K562 (cell line): ENCODE results near the gene CYP4F11. TPM values are rescaled to one million over a fixed set of nuclear protein-coding genes. Genes with fewer than 3 reads are reported as not detected.
"Not testable (repeated sequence)": the region's sequence is repeated elsewhere in the genome, so short reads cannot be mapped to it uniquely, and the experiment has no call there.

Experiments used
- ATAC-seq: fragments of 200-7000 bp; cut with Tn5 transposase; 3 replicates; pipeline ENCODE4 v1.9.1; 2020; ENCODE audit warnings: moderate library complexity
- BruUV-seq: library from RNA; stranded (reverse); fragments of 400-500 nt; replicated peaks from 2 replicates; lab custom pipeline; 2021; lab: Mats Ljungman, UMichigan
- CTCF ChIA-PET: fragments of 300-600 bp; formaldehyde crosslinking; extraction: SDS; loops from one replicate; lab custom pipeline; 2021; ENCODE audit warnings: low intra/inter-chr PET ratio; lab: Yijun Ruan, JAX
- POLR2A ChIA-PET: fragments of 300-600, 350-650 bp; sonication (Branson Sonifier 250); formaldehyde crosslinking; extraction: SDS; loops from one replicate; lab custom pipeline; 2021; ENCODE audit warnings: antibody characterized with exemption, inconsistent platforms; lab: Yijun Ruan, JAX
- DNase-seq, 4 experiments: peaks; one replicate each; pipeline versions ENCODE4 v3.0.0 to v3.0.0-alpha.2; 2011 to 2018; ENCODE audit warnings: low spot score in 3 of 4, mixed read lengths in 3 of 4; ENCODE audit errors: extremely low read depth in 1 of 4
- FAIRE-seq: peaks from 2 replicates; lab custom pipeline; 2011; peaks lifted over from hg19 to GRCh38; lab: Jason Lieb, UNC
- H2AFZ ChIP-seq: 2 replicates; pipeline ENCODE4 v1.6.0; 2011; ENCODE audit warnings: low read depth, low read length, control low read depth, inconsistent platforms
- H3K27ac ChIP-seq: fragments of 200-600 bp; 3 replicates; pipeline ENCODE4 v1.8.0; 2011; ENCODE audit warnings: low read depth, mild to moderate bottlenecking, control low read depth, inconsistent platforms, low read length, moderate library complexity, mixed read lengths; ENCODE audit errors: extremely low read depth
- H3K27me3 ChIP-seq, 2 experiments: fragments of 300-600 bp in 1 of 2; 2 replicates in 1 of 2; 3 replicates in 1 of 2; pipeline versions ENCODE4 v1.6.0 to v1.8.0; 2011; ENCODE audit warnings: inconsistent platforms in 2 of 2, low read length in 2 of 2, mild to moderate bottlenecking in 1 of 2, mixed read lengths in 1 of 2, moderate library complexity in 1 of 2; ENCODE audit not compliant: control insufficient read depth in 2 of 2, insufficient read depth in 2 of 2
- H3K36me3 ChIP-seq: fragments of 300-600 bp; 3 replicates; pipeline ENCODE4 v1.8.0; 2011; ENCODE audit warnings: mild to moderate bottlenecking, low read length, inconsistent platforms; ENCODE audit not compliant: control insufficient read depth, insufficient read depth
- H3K4me1 ChIP-seq, 2 experiments: fragments of 200-600 bp in 1 of 2; replicated peaks in 1 of 2; 2 replicates in 1 of 2; 3 replicates in 1 of 2; pipeline versions ENCODE4 v1.5.1 to v1.8.0; 2011; ENCODE audit warnings: inconsistent platforms in 2 of 2, low read length in 2 of 2, mild to moderate bottlenecking in 1 of 2, mixed read lengths in 1 of 2, moderate library complexity in 1 of 2; ENCODE audit not compliant: control insufficient read depth in 2 of 2, insufficient read depth in 2 of 2
- H3K4me2 ChIP-seq: 2 replicates; pipeline ENCODE4 v1.6.1; 2011; ENCODE audit warnings: low read length, control low read depth, inconsistent platforms, mixed read lengths; ENCODE audit not compliant: insufficient read depth
- H3K4me3 ChIP-seq: fragments of 200-600 bp; sonication (generic), shearing (Covaris generic); 2 replicates; pipeline ENCODE4 v1.5.1; 2016; ENCODE audit warnings: control low read depth, inconsistent platforms
- H3K79me2 ChIP-seq: fragments of 200-600 bp; 3 replicates; pipeline ENCODE4 v1.8.0; 2011; ENCODE audit warnings: low read length, inconsistent platforms; ENCODE audit not compliant: control insufficient read depth, insufficient read depth
- H3K9ac ChIP-seq, 2 experiments: 2 replicates each; pipeline versions ENCODE4 v1.6.0 to v1.6.1; 2011; ENCODE audit warnings: low read depth in 2 of 2, low read length in 2 of 2, control low read depth in 1 of 2, inconsistent platforms in 1 of 2, mild to moderate bottlenecking in 1 of 2, mixed read lengths in 1 of 2; ENCODE audit not compliant: insufficient read depth in 1 of 2
- H3K9me1 ChIP-seq: one replicate; pipeline ENCODE4 v1.6.0; 2011; ENCODE audit warnings: inconsistent platforms, mild to moderate bottlenecking, low read length, moderate library complexity; ENCODE audit not compliant: control insufficient read depth, insufficient read depth
- H3K9me3 ChIP-seq: replicated peaks from 2 replicates; pipeline ENCODE4 v1.5.1; 2011; ENCODE audit warnings: low read depth, low read length, inconsistent platforms; ENCODE audit not compliant: control insufficient read depth, insufficient read depth
- H4K20me1 ChIP-seq: replicated peaks from 2 replicates; pipeline ENCODE4 v1.6.1; 2011; ENCODE audit warnings: low read length, inconsistent platforms, mixed read lengths; ENCODE audit not compliant: control insufficient read depth, insufficient read depth
- HSF4 ChIP-seq: fragments of 250-450 bp; sonication (Bioruptor Pico); IDR thresholded peaks from 2 replicates; pipeline ENCODE4 v2.1.2; 2022; ENCODE audit warnings: mild to moderate bottlenecking, moderate library complexity, borderline replicate concordance
- YBX1 ChIP-seq: fragments of 450-650 bp; IDR thresholded peaks from 2 replicates; pipeline ENCODE4 v1.7.1; 2016; ENCODE audit warnings: mild to moderate bottlenecking
- WGBS: fragments of 100-300 bp; shearing (Covaris generic); methylation state at CpG from one replicate; pipeline ENCODE4 v1.1.6; 2016; ENCODE audit warnings: low coverage, mixed read lengths; ENCODE audit not compliant: insufficient coverage; ENCODE audit errors: missing lambda C conversion rate; 5-methylcytosine and 5-hydroxymethylcytosine counted together
- in situ Hi-C: fragments of 300-500 bp; cut with MboI; formaldehyde crosslinking; loops from 4 replicates; pipeline ENCODE4 v1.15.0; 2018; ENCODE audit warnings: inconsistent platforms, mixed read lengths
- intact Hi-C: fragments of 100-400 bp; cut with micrococcal nuclease; formaldehyde crosslinking; loops from 2 replicates; pipeline ENCODE4 v1.14.2; 2022
- polyA plus RNA-seq, 8 experiments: library from polyadenylated mRNA; depleted of rRNA in 4 of 8; stranded (reverse) in 5 of 8; unstranded in 3 of 8; fragments of >200 nt; fragmentation: Nextera tagmentation in 2 of 8; fragmentation: Illumina TruSeq in 1 of 8; extraction: Ambion mirVana in 2 of 8; extraction: Trizol in 1 of 8; gene quantifications; 2 replicates each; pipeline versions ENCODE4 v1.2.1 to v1.2.3, GENCODE V29; 2011 to 2014; ENCODE audit warnings: inconsistent platforms in 1 of 8, missing spikeins in 1 of 8
- total RNA-seq, 7 experiments: library from RNA; depleted of rRNA in 6 of 7; stranded (reverse); fragments of >200 nt in 6 of 7; fragmentation: Illumina TruSeq in 2 of 7; extraction: Trizol in 2 of 7; gene quantifications; 2 replicates each; pipeline versions ENCODE4 v1.2.1 to v1.2.3, GENCODE V29; 2011 to 2021; ENCODE audit warnings: low replicate concordance in 1 of 7
- TF ChIP-seq, protein P1 (sequence below): fragments of 450-650 bp; IDR thresholded peaks from 2 replicates; pipeline ENCODE4 v1.6.1; 2016

CYP4F11 gene
- total and polyA plus RNA-seq, 9 of the 15 experiments (the other 6 are each of a cell fraction or from before 2014, with no cell fraction given) = 0.03 TPM; not detected in 8

DNA sequence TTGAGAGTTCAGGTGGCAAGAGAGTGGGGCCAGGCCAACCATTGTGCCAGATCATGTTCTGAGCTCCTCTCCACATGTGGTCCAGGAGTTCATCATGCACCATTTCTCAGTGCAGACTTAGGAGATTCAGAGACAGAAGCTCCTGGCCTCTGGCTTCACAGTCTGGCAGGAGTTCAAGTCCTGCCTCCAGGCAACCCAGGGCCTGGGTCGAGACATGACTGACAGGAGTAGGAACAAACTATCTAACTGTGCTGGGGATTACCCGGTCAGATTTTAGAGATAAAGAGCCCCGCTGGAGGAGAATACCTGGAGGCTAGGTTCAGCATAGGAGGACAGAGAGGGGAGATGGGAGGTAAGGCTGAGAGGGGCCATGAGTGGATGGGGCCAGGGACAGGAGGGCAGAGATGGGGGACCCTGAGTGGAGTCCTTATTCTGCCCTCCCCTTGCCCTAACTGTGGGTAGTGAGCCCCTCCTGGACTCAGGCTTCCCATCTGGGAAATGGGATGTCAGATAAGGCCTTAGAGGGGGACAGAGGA is 906 bp upstream of the CYP4F11 start:
- H2AFZ ChIP-seq = no peak overlapping the region
- FAIRE-seq = no peak
- CTCF ChIA-PET = no interaction called here
- no TSS peak for BruUV-seq
- intact Hi-C loops = no loop called here
- peak in 1 of 4 experiments; percentile 7 for DNase-seq
- H3K4me3 ChIP-seq = no peak overlapping the region
- H3K9me3 ChIP-seq = no peaks in the 10 kb centered on the region
- H3K27ac ChIP-seq = no peak overlapping the region
- no peaks in the 10 kb centered on the region for H4K20me1 ChIP-seq
- 0% methylated on average over 3 of the region's 3 CpGs for WGBS
- H3K4me2 ChIP-seq = no peak overlapping the region
- H3K4me1 ChIP-seq = peaks cover 0 to 3% of the 10 kb centered on the region in 2 experiments; a peak in 1 of 5 replicates
- no peaks in the 10 kb centered on the region for H3K9me1 ChIP-seq
- POLR2A ChIA-PET = interaction anchor here (0.6 kb wide), 2 partner anchors 11 to 21 kb away, joined by 3 read pairs; no protein-coding TSS in a partner anchor
- no peak for TF ChIP-seq YBX1
- TF ChIP-seq HSF4 (CRISPR knock-in tag) = no peak
- TF ChIP-seq, protein P1, sequence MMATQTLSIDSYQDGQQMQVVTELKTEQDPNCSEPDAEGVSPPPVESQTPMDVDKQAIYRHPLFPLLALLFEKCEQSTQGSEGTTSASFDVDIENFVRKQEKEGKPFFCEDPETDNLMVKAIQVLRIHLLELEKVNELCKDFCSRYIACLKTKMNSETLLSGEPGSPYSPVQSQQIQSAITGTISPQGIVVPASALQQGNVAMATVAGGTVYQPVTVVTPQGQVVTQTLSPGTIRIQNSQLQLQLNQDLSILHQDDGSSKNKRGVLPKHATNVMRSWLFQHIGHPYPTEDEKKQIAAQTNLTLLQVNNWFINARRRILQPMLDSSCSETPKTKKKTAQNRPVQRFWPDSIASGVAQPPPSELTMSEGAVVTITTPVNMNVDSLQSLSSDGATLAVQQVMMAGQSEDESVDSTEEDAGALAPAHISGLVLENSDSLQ = peak; percentile 36; the same call in 1 of the 2 replicates
- TF ChIP-seq, all 486 proteins: peak for 1
- Histone ChIP-seq H3K27me3 (peaks cover 0 to 24% of the 10 kb centered on the region in 2 experiments; a peak in 2 of 5 replicates), H3K36me3 (no peaks in the 10 kb centered on the region), H3K9ac (no peak overlapping the region), H3K79me2 (no peaks in the 10 kb centered on the region)
- in situ Hi-C loops = no loop called here
- ATAC-seq = no peak

GRCh38 chr19:15933761-15934331 is 483 bp downstream of the CYP4F11 start:
- H2AFZ ChIP-seq, H3K9me1 ChIP-seq, H3K79me2 ChIP-seq, FAIRE-seq, ATAC-seq, H3K27ac ChIP-seq, POLR2A ChIA-PET, H3K4me3 ChIP-seq, intact Hi-C loops, H3K4me2 ChIP-seq, H3K36me3 ChIP-seq, H3K4me1 ChIP-seq, DNase-seq, H3K9me3 ChIP-seq, H4K20me1 ChIP-seq, in situ Hi-C loops, BruUV-seq, H3K9ac ChIP-seq: not testable (repeated sequence)
- WGBS = 6% methylated on average over 11 of the region's 12 CpGs
- H3K27me3 ChIP-seq = peaks cover 0 to 24% of the 10 kb centered on the region in 2 experiments; a peak in 2 of 5 replicates
- CTCF ChIA-PET = interaction anchor here (0.6 kb wide), 1 partner anchor 748 kb away, joined by 3 read pairs; no protein-coding TSS in a partner anchor
